ENCODE measurements around the gene FAAP20. TPM values are rescaled to one million over a fixed set of nuclear protein-coding genes. Genes with fewer than 3 reads are reported as not detected.
A peak's percentile ranks its signal among the peaks of the same experiment; 100 is the strongest.

The FAAP20 gene
- total RNA-seq, 2 donors from 2014 or later, result 19.8 to 23.6 TPM

DNA sequence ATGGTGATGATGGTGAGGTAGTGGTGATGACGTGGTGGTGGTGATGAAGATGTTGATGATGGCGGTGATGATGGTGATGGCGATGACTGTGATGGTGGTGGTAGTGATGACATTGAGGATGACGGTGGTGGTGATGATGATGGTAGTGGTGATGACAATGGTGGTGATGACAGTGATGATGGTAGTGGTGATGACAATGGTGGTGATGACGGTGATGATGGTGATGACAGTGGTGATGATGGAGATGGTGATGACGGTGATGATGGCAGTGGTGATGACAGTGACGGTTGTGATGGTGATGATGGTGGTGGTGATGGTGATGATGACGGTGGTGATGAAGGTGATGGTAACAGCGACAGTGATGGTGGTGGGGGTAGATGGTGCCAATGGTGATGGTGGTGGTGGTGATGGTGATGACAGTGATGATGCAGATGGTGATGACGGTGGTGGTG is 39.4 kb downstream of the FAAP20 start:
- WGBS, 2 donors, result 97 to 98% methylated on average over 10 of the region's 10 CpGs
- DNase-seq (no peak), ATAC-seq (no peak)
- Histone ChIP-seq H3K27ac (no peak overlapping the region), H3K4me1 (no peaks in the 10 kb centered on the region), H3K9me3 (no peaks in the 10 kb centered on the region), H3K27me3 (no peaks in the 10 kb centered on the region), H3K36me3 (replicated peaks in 1 of 2; ENCODE audit: insufficient read depth in 1 of 2, low read depth in 2 of 2) (no peaks in the 10 kb centered on the region), H3K4me3 (no peak overlapping the region)
- TF ChIP-seq POLR2A (IDR thresholded peaks at IDR 0.05), result no peak
- TF ChIP-seq, protein P1, sequence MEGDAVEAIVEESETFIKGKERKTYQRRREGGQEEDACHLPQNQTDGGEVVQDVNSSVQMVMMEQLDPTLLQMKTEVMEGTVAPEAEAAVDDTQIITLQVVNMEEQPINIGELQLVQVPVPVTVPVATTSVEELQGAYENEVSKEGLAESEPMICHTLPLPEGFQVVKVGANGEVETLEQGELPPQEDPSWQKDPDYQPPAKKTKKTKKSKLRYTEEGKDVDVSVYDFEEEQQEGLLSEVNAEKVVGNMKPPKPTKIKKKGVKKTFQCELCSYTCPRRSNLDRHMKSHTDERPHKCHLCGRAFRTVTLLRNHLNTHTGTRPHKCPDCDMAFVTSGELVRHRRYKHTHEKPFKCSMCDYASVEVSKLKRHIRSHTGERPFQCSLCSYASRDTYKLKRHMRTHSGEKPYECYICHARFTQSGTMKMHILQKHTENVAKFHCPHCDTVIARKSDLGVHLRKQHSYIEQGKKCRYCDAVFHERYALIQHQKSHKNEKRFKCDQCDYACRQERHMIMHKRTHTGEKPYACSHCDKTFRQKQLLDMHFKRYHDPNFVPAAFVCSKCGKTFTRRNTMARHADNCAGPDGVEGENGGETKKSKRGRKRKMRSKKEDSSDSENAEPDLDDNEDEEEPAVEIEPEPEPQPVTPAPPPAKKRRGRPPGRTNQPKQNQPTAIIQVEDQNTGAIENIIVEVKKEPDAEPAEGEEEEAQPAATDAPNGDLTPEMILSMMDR (IDR thresholded peaks at IDR 0.05), result no peak
- intact Hi-C loops (cut with DNase I), result no loop called here

DNA sequence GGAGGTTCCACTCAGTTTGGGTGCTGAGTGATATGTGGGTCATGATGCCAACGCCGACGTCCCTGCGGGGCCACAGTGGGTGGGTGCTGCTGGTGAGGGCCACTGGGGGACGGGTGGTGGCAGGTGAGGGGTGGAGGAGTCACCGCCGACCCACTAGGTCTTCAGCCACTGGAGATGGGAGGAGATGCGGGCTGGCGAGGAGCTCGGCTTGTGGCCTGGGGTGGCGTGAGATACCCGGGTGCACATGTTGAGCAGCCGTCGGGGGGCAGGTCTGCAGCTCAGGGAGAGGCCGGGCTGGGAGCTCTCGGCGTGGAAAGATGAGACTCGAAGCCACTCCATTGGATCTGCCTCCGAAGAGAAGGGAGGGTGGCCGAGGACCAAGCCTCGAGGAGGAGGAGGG is 40.5 kb downstream of the FAAP20 start:
- H3K27me3 ChIP-seq, result no peaks in the 10 kb centered on the region
- no peak for TF ChIP-seq POLR2A (IDR thresholded peaks at IDR 0.05)
- TF ChIP-seq, protein P1 (IDR thresholded peaks at IDR 0.05), result no peak
- no peak overlapping the region for H3K27ac ChIP-seq
- WGBS, 2 donors, result 94 to 95% methylated on average over 20 to 21 of the region's 21 CpGs
- DNase-seq (no peak), ATAC-seq (no peak)
- no peaks in the 10 kb centered on the region for H3K36me3 ChIP-seq (replicated peaks in 1 of 2; ENCODE audit: insufficient read depth in 1 of 2, low read depth in 2 of 2)
- no peak overlapping the region for H3K4me3 ChIP-seq
- intact Hi-C loops (cut with DNase I), result no loop called here
- no peaks in the 10 kb centered on the region for H3K4me1 ChIP-seq
- H3K9me3 ChIP-seq, result no peaks in the 10 kb centered on the region

DNA sequence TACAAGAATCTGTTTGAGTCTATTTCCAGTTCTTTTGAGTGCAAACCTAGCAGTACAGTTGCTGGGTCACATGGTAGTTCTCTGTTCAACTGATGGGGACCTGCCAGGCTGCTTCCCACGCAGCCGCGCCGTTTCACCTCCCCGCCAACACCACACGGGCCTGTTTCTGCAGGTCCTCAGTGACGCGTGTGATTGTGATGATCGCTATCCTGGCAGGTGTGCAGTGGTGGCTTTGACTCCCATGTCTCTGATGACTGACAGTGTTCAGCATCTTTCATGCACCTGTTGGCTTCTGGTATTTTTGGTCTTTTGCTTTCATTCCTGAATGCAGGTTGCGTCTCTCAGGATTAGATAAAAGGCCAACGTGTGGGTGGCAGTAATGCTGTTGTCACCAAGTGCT is 41.6 kb downstream of the FAAP20 start:
- Histone ChIP-seq H3K9me3 (no peaks in the 10 kb centered on the region), H3K4me3 (no peak overlapping the region), H3K36me3 (replicated peaks in 1 of 2; ENCODE audit: insufficient read depth in 1 of 2, low read depth in 2 of 2) (no peaks in the 10 kb centered on the region), H3K27ac (no peak overlapping the region), H3K4me1 (no peaks in the 10 kb centered on the region), H3K27me3 (no peaks in the 10 kb centered on the region)
- ATAC-seq (no peak), DNase-seq (no peak)
- intact Hi-C loops (cut with DNase I), result no loop called here
- WGBS, 2 donors, result 89 to 96% methylated on average over 11 of the region's 11 CpGs
- TF ChIP-seq, protein P1 (IDR thresholded peaks at IDR 0.05), result no peak
- no peak for TF ChIP-seq POLR2A (IDR thresholded peaks at IDR 0.05)

DNA sequence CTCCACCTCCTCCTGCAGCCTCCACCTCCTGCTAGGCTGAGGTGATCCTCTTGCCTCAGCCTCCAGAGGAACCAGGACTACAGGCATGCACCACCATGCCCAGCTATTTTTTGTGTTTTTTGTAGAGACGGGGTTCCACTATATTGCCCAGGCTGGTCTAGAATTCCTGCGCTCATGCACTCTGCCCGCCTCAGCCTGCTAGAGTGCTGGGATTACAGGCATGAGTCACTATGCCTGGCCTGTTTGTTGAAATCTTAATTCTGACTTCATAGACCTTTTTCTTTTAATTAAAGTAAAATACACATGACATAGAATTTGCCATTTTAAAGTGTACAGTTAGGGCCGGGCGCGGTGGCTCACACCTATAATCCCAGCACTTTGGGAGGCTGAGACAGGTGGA is 42.7 kb downstream of the FAAP20 start:
- intact Hi-C loops (cut with DNase I), result no loop called here
- Histone ChIP-seq H3K27me3 (no peaks in the 10 kb centered on the region), H3K4me3 (no peak overlapping the region), H3K36me3 (replicated peaks in 1 of 2; ENCODE audit: insufficient read depth in 1 of 2, low read depth in 2 of 2) (no peaks in the 10 kb centered on the region), H3K4me1 (no peaks in the 10 kb centered on the region), H3K27ac (no peak overlapping the region), H3K9me3 (no peaks in the 10 kb centered on the region)
- DNase-seq (no peak), ATAC-seq (no peak)
- TF ChIP-seq, protein P1 (IDR thresholded peaks at IDR 0.05), result no peak
- no peak for TF ChIP-seq POLR2A (IDR thresholded peaks at IDR 0.05)
- WGBS, 2 donors, result 91 to 100% methylated on average over 5 to 6 of the region's 6 CpGs

DNA sequence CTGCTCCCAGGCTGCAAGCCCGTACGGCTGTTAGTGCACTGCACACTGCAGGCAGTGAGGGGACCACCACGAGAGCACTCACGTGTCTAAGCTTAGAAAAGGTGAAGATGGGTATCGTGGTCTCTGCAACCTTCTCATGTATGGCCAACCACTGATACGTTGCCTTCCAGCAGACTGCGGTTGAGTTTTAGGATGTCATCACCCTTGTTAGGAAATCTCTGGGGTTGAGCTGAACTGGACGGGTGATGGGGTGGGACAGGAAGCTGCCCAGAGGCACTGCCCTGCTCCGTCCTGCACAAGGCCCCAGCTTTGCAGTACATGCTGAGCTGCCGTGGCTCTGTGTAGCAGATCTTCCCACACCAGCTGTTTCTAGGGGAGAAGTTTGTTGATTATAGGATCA is 43.3 kb downstream of the FAAP20 start:
- DNase-seq (peak in 1 of 4 donors; percentile 52), ATAC-seq (no peak)
- no peak overlapping the region for H3K27ac ChIP-seq
- no peaks in the 10 kb centered on the region for H3K27me3 ChIP-seq
- 78 to 89% methylated on average over 8 to 10 of the region's 10 CpGs for WGBS, 2 donors
- intact Hi-C loops (cut with DNase I), result no loop called here
- H3K4me1 ChIP-seq, result no peaks in the 10 kb centered on the region
- H3K9me3 ChIP-seq, result no peaks in the 10 kb centered on the region
- no peak for TF ChIP-seq POLR2A (IDR thresholded peaks at IDR 0.05)
- TF ChIP-seq, protein P1 (IDR thresholded peaks at IDR 0.05), result no peak
- no peaks in the 10 kb centered on the region for H3K36me3 ChIP-seq (replicated peaks in 1 of 2; ENCODE audit: insufficient read depth in 1 of 2, low read depth in 2 of 2)
- H3K4me3 ChIP-seq, result no peak overlapping the region
